ENCODE results near the gene SPG11.

- TF ChIP-seq SP1 (IDR thresholded peaks at IDR 0.05) (no peak), TARDBP (IDR thresholded peaks at IDR 0.05) (no peak), SUZ12 (IDR thresholded peaks at IDR 0.05) (no peak), FOXK2 (IDR thresholded peaks at IDR 0.05) (no peak), L3MBTL2 (conservative IDR thresholded peaks at IDR 0.05) (no peak), BHLHE40 (IDR thresholded peaks at IDR 0.05; ENCODE audit: borderline replicate concordance) (no peak), ARNT (IDR thresholded peaks at IDR 0.05) (no peak), LEF1 (IDR thresholded peaks at IDR 0.05; ENCODE audit: borderline replicate concordance) (no peak), NFRKB (IDR thresholded peaks at IDR 0.05) (no peak), ELF4 (IDR thresholded peaks at IDR 0.05) (no peak), FOXM1 (IDR thresholded peaks at IDR 0.05; ENCODE audit: borderline replicate concordance) (no peak), HDGF (IDR thresholded peaks at IDR 0.05; ENCODE audit: borderline replicate concordance) (no peak)
- TF ChIP-seq, protein P1, sequence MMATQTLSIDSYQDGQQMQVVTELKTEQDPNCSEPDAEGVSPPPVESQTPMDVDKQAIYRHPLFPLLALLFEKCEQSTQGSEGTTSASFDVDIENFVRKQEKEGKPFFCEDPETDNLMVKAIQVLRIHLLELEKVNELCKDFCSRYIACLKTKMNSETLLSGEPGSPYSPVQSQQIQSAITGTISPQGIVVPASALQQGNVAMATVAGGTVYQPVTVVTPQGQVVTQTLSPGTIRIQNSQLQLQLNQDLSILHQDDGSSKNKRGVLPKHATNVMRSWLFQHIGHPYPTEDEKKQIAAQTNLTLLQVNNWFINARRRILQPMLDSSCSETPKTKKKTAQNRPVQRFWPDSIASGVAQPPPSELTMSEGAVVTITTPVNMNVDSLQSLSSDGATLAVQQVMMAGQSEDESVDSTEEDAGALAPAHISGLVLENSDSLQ (IDR thresholded peaks at IDR 0.05), result no peak
Observed at GRCh38 chr15:44646460-44646859, 17.0 kb downstream of the SPG11 start.

All from HEK293T (cell line).